GM23338 (cell line): ENCODE results near the gene FAM171A1. TPM values are rescaled to one million over a fixed set of nuclear protein-coding genes. Genes with fewer than 3 reads are reported as not detected.

ENCODE experiments used
- ATAC-seq: fragments of 200-7000 bp; cut with Tn5 transposase; 3 replicates; pipeline ENCODE4 v1.9.1; 2020
- DNase-seq: peaks from one replicate; pipeline ENCODE4 v3.0.0-alpha.2; 2015; ENCODE audit warnings: low spot score
- H2AFZ ChIP-seq: fragments of 200-600 bp; sonication (generic); 2 replicates; pipeline ENCODE4 v1.8.0; 2016; ENCODE audit warnings: antibody characterized with exemption, mild to moderate bottlenecking, moderate library complexity
- H3F3A ChIP-seq: fragments of 200-600 bp; sonication (generic); replicated peaks from 2 replicates; pipeline ENCODE4 v1.8.0; 2017; ENCODE audit warnings: antibody characterized with exemption, mixed run types, low read depth
- H3K27ac ChIP-seq: fragments of 200-600 bp; sonication (generic); 2 replicates; pipeline ENCODE4 v1.6.1; 2016; ENCODE audit warnings: low read depth
- H3K27me3 ChIP-seq: fragments of 200-600 bp; sonication (generic); 2 replicates; pipeline ENCODE4 v1.8.0; 2016; ENCODE audit warnings: mild to moderate bottlenecking, mixed run types, moderate library complexity; ENCODE audit not compliant: insufficient read depth
- H3K36me3 ChIP-seq: fragments of 200-600 bp; sonication (generic); 2 replicates; pipeline ENCODE4 v1.8.0; 2016; ENCODE audit warnings: mild to moderate bottlenecking; ENCODE audit not compliant: insufficient read depth
- H3K4me1 ChIP-seq: fragments of 200-600 bp; sonication (generic); 2 replicates; pipeline ENCODE4 v1.8.0; 2016; ENCODE audit warnings: mild to moderate bottlenecking, moderate library complexity; ENCODE audit not compliant: insufficient read depth
- H3K4me2 ChIP-seq: fragments of 200-600 bp; sonication (generic); 2 replicates; pipeline ENCODE4 v1.7.1; 2017; ENCODE audit warnings: mixed run types
- H3K4me3 ChIP-seq: fragments of 200-600 bp; sonication (generic); 2 replicates; pipeline ENCODE4 v1.6.1; 2016; ENCODE audit warnings: mixed run types
- H3K79me2 ChIP-seq: fragments of 200-600 bp; sonication (generic); replicated peaks from 2 replicates; pipeline ENCODE4 v1.8.0; 2017; ENCODE audit warnings: mild to moderate bottlenecking; ENCODE audit not compliant: insufficient read depth
- H3K9me2 ChIP-seq: fragments of 200-600 bp; sonication (generic); 2 replicates; pipeline ENCODE4 v1.8.0; 2017; ENCODE audit not compliant: insufficient read depth
- H4K20me1 ChIP-seq: fragments of 200-600 bp; sonication (generic); replicated peaks from 2 replicates; pipeline ENCODE4 v1.8.0; 2017; ENCODE audit warnings: mild to moderate bottlenecking; ENCODE audit not compliant: insufficient read depth
- H3K27ac Mint-ChIP-seq: 2 replicates; pipeline ENCODE4 v1.8.0; 2020; ENCODE audit warnings: inconsistent platforms, mild to moderate bottlenecking, moderate library complexity, mixed read lengths
- H3K27me3 Mint-ChIP-seq: 3 replicates; pipeline ENCODE4 v1.8.0; 2022; ENCODE audit warnings: low read depth, mild to moderate bottlenecking, moderate library complexity, mixed read lengths, inconsistent platforms; ENCODE audit not compliant: insufficient read depth, poor library complexity
- H3K36me3 Mint-ChIP-seq: 3 replicates; pipeline ENCODE4 v1.8.0; 2021; ENCODE audit warnings: low read depth, mild to moderate bottlenecking, inconsistent platforms, moderate library complexity, mixed read lengths
- H3K4me1 Mint-ChIP-seq: 3 replicates; pipeline ENCODE4 v1.8.0; 2020; ENCODE audit warnings: mild to moderate bottlenecking, inconsistent platforms, mixed read lengths
- H3K4me3 Mint-ChIP-seq: 3 replicates; pipeline ENCODE4 v1.8.0; 2021; ENCODE audit warnings: moderate library complexity, mild to moderate bottlenecking, inconsistent platforms, mixed read lengths
- H3K9me3 Mint-ChIP-seq: 3 replicates; pipeline ENCODE4 v1.8.0; 2020; ENCODE audit warnings: moderate library complexity, mild to moderate bottlenecking, inconsistent platforms, mixed read lengths
- ETS1 ChIP-seq: IDR thresholded peaks from 2 replicates; pipeline ENCODE4 v1.6.1; 2016; ENCODE audit warnings: antibody characterized with exemption
- JUNB ChIP-seq: IDR thresholded peaks from one replicate; pipeline ENCODE4 v1.6.1; 2016; ENCODE audit warnings: antibody characterized with exemption; ENCODE audit not compliant: unreplicated experiment
- ZNF114 ChIP-seq: fragments of 250-450 bp; sonication (Bioruptor Pico); IDR thresholded peaks from 2 replicates; pipeline ENCODE4 v1.5.0; 2020; ENCODE audit warnings: mild to moderate bottlenecking, moderate library complexity
- ZNF331 ChIP-seq: fragments of 250-450 bp; sonication (Bioruptor Pico); IDR thresholded peaks from 2 replicates; pipeline ENCODE4 v1.5.0; 2020; ENCODE audit warnings: low read depth, mild to moderate bottlenecking, moderate library complexity
- ZNF462 ChIP-seq: fragments of 250-450 bp; sonication (Bioruptor Pico); IDR thresholded peaks from 2 replicates; pipeline ENCODE4 v1.5.0; 2020; ENCODE audit warnings: mild to moderate bottlenecking, moderate library complexity
- polyA plus RNA-seq: library from polyadenylated mRNA; unstranded; fragments of >200 nt; fragmentation: Nextera tagmentation; extraction: Ambion mirVana; gene quantifications from 2 replicates; pipeline ENCODE4 v1.2.1, GENCODE V29; 2016
- total RNA-seq: library from RNA; depleted of rRNA; stranded (reverse); fragments of >200 nt; shearing (Covaris generic); gene quantifications from 2 replicates; pipeline ENCODE4 v1.2.3, GENCODE V29; 2014

FAM171A1 gene
- total and polyA plus RNA-seq, 2 experiments from 2014 or later: 11.3 to 32.2 TPM

- Mint-ChIP-seq H3K4me3 (no peak overlapping the region), H3K36me3 (no peaks in the 10 kb centered on the region), H3K27ac (no peak overlapping the region; the same call in 1 of the 2 replicates), H3K27me3 (peaks cover 2% of the 10 kb centered on the region), H3K9me3 (no peaks in the 10 kb centered on the region; the same call in 2 of the 3 replicates), H3K4me1 (peaks cover 6% of the 10 kb centered on the region)
- H3K36me3 ChIP-seq: no peaks in the 10 kb centered on the region
- H3K4me3 ChIP-seq: no peak overlapping the region
- no peaks in the 10 kb centered on the region for H3K27me3 ChIP-seq
- no peaks in the 10 kb centered on the region for H3K4me1 ChIP-seq
- no peaks in the 10 kb centered on the region for H4K20me1 ChIP-seq
- DNase-seq (no peak), ATAC-seq (no peak)
- no peaks in the 10 kb centered on the region for H3K79me2 ChIP-seq
- TF ChIP-seq JUNB (no peak), ETS1 (no peak), ZNF331 (CRISPR knock-in tag) (no peak), ZNF114 (no peak), ZNF462 (no peak)
- 0 out of 2 replicates have a peak, but pooled peaks cover 9% of the 10 kb centered on the region for H3K9me2 ChIP-seq
- H3K4me2 ChIP-seq: no peak overlapping the region
- no peak overlapping the region for H2AFZ ChIP-seq
- no peaks in the 10 kb centered on the region for H3F3A ChIP-seq
- no peak overlapping the region for H3K27ac ChIP-seq
Measured at GRCh38 chr10:15182540-15183207, 188.4 kb downstream of the FAM171A1 start.
